ENCODE data around the gene TRAF2.

TRAF2 gene

GRCh38 chr9:136952321-136952850 is 66.1 kb downstream of the TRAF2 start:
- no peak for DNase-seq

GRCh38 chr9:136952876-136953770 is 66.8 kb downstream of the TRAF2 start:
- no peak for DNase-seq

DNA sequence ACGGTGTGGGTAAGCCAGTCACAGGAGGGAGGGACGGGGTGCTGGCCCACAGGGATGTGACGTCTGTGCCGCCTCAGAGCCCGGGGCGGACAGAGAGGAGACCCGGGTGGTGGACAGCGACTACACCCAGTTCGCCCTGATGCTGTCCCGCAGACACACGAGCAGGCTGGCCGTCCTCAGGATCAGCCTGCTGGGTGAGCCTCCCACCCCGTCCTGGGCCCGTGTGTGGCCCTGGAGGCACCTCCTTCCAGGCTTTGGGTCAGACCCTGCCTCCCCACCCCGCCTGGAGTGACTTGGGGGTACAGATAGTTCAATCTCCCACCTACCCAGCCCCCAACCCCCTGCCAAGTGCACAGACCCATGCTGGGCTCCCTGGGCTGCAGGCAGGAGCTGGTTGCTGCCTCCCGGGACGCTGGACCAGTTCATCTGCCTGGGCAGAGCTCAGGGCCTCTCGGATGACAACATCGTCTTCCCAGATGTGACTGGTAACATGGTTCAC is 67.5 kb downstream of the TRAF2 start:
- no peak for DNase-seq

DNA sequence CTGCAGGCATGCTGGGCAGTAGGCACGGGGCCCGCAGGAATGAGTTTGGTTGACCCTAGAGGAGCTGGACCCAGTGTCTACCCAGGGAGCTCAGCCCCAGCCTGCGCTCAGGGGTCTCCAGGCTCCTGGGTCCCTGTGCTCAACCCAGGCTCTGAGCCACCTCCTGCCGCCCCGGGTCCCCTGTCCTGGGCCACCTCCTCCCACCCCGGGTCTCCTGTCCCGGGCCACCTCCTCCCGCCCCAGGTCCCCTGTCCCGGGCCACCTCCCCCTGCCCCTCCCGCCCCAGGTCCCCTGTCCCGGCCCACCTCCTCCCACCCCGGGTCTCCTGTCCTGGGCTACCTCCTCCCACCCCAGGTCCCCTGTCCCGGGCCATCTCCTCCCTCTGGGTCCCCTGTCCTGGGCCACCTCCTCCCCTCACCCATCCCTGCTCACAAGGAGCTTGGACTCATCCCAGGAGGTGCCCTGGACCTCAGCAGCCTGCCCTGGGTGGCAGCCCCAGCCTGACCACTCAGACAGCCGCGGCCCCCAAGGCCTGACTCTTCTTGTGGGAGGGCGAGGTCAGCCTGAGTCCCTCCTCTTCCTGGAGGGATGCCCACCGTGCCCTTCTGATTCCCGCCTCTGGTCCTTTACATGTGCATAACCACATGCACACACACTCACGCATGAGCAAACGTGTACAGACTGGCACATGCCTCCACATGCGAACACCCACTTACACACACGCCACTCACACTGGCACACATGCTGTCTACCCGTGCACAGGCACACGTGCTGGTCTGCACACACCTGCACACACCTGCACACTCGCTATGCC is 68.2 kb downstream of the TRAF2 start:
- no peak for DNase-seq

DNA sequence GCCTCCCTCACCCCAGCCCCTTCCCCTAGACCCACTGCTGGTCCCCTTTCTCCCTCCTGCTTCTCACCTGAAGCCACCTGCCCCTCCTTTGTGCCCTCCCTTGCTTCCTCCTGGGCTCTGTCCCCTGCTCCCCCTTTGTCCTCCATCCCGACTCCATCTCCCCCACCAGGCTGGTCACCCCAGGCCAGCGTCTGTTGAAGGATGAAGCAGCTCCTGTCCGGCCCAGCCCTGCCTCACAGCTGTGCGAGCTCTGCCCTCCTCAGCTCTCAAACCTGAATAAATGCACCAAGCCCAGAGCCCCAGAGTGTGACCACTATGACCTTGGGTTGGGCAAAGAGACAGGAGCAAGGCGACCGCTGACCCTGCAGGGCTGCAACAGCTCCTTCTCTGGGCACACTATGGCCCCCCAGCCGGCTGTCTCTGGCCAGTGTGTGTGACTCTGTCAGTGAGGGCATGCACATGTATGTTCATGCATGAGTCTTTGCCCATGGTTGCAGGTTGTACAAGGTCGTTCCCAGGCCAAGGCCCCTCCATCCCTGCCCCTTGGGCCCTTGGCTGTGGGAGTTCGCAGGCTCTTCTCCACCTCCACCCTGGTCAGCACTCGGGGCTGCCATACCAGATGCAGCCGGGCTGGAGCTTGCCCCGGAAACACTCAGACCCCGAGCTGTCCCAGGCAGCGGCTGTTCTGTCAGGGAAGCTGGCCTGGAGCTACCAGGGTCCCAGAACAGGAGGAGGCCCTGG is 69.1 kb downstream of the TRAF2 start:
- no peak for DNase-seq

GRCh38 chr9:136955943-136956335 is 69.6 kb downstream of the TRAF2 start:
- DNase-seq: no peak

DNA sequence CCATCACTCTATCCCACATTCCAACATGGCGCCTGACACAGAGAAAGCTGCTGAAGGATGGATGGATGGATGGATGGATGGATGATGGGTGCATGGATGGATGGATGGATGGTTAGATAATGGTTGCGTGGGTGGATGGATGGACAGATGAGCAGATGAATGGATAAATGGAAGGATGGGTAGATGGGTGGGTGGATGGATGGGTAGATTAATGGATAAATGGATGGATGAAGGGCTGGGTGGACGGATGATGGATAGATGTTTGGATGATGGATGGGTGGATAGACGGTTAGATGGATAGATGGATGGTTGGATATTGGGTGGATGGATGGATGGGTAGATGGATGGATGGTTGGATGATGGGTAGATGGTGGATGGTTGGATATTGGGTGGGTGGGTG is 70.3 kb downstream of the TRAF2 start:
- DNase-seq: no peak

DNA sequence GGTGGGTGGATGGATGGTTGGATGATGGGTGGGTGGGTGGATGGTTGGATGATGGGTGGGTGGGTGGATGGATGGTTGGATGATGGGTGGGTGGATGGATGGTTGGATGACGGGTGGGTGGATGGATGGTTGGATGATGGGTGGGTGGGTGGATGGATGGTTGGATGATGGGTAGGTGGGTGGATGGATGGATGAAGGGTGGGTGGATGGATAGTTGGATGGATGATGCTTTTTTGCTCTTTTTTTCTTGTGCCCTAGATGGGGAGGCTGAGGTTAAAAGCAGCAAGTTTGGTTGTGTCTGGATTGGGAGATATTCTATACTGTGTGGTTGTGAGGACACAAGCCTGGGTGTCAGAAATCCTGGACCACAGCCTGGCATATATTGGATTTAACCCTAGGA is 71.1 kb downstream of the TRAF2 start:
- no peak for DNase-seq

DNA sequence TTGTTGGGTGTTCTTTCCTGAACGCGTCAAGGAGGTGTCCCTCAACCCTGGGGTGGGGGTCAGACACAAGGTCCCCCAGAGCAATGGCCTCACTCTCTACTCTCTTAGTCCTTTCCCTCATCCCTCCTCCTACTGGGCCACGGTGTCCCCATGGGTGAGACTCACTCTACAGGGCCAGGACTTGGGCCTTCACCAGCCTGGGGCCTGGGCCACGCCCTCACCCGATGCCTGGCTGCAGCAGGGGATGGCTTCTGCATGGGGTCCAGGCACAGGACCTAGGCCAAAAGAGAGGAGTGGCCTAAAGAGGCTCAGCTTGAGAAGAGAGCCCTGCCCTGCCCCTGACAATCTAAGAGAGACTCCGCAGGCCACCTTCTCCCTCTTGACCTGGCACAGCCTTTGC is 71.6 kb downstream of the TRAF2 start:
- DNase-seq: no peak

- DNase-seq: no peak
These were observed 72.2 kb downstream of the TRAF2 start for GRCh38 chr9:136958473-136958872.

DNA sequence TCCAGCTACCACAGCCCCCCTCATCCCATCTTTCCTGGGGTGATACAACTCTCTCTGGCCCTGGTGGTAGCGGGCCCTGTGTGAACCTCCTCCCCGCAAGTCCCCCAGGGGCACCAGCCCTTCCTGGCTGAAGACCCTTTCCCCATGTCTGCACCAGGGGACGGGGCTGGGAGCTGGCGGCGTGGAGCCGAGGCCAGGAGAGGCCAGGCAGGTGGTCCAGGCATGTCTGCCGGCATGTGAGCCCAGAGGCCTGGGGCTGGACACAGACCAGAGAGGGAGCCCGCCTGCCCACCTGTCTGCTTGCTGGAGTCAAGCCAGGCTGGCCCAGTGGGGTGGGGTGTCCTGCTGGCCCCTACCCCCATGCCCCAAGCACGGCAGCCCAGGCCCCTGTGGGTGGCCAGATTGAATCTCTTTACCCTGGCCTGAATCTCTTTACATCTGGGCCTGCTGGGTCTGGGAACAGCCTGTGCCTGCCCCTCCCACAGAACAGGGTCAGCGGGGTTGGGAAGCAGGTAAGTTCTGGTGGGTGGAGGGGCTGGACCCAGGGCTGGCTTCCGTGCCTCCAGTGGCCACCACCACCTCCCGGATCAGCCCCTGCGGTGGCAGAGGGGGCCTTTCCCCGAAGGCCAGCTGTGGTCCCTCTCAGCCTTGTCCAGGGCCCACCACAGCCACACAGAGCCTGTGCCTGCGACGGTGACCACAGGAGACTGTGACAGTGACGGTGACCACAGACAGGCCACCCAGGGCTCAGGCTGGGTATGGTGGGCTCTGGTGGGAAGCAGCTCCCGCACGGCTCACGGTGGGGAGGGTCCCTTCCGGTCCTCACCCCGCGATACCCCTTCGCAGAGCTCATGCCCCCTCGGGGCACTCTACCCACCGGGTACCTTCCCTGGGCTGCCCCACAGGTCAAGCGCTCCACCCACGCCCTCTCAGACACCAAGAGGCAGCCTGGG is 72.9 kb downstream of the TRAF2 start:
- no peak for DNase-seq

DNA sequence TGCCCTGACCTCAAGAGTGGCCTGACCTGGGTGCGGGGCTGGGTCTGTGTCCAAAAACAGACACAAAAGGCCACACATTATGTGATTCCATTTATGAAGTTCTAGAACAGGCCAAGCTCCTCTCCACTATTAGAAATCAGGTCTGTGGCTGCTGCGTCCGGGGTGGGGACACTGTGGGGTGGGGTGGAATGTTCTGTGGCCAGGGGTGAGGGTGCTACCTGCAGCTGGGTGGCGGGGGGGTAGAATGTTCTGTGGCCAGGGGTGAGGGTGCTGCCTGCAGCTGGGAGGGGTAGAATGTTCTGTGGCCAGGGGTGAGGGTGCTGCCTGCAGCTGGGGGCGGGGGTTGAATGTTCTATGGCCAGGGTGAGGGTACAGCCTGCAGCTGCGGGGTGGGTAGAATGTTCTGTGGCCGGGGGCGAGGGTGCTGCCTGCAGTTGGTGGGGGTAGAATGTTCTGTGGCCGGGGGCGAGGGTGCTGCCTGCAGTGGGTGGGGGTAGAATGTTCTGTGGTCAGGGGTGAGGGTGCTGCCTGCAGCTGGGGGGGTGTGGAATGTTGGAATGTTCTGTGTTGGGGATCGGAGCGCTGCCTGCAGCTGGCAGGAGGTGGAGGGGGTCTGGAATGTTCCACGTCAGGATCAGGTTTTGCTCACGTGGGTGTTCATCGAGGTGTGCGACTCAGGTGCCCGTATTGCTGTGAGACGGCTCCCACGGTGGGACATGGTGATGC is 74.1 kb downstream of the TRAF2 start:
- DNase-seq: no peak

DNA sequence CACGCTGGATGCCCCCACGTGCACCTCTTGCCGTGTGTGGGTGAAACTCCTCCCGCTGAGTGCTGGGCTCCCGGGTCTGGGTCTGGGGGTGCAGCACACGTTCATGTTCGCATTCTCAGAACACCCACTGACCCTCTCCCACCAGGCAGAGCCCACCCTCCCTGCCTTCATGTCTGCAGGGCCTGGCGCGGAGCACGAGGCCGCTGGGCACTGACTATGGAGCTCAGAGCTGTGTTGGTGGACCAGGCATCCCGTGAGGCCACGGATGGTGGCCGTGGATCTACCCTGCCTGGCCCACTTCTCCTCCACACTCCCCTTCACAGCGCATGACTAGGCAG is 74.6 kb downstream of the TRAF2 start:
- no peak for DNase-seq

GRCh38 chr9:136961279-136962065 is 75.2 kb downstream of the TRAF2 start:
- DNase-seq: no peak

DNA sequence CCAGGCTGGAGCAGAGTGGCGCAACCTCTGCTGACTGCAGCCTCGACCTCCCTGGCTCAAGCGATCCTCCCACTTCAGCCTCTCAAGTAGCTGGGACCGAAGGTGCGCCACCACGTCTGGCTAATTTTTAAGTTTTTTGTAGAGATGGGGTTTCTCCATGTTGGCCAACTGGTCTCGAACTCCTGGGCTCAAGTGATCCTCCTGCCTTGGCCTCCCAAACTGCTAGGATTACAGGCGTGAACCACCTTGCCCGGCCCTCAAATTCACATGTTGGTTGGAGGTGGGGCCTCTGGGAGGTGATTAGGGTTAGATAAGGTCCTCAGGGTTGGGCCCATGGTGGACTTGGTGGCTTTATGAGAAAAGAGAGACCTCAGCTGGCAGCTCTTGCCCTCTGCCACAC is 75.8 kb downstream of the TRAF2 start:
- DNase-seq: no peak

- DNase-seq: no peak
These were observed 76.5 kb downstream of the TRAF2 start for GRCh38 chr9:136962701-136963248.

- DNase-seq: no peak
These were observed 77.0 kb downstream of the TRAF2 start for GRCh38 chr9:136963341-136963740.

DNA sequence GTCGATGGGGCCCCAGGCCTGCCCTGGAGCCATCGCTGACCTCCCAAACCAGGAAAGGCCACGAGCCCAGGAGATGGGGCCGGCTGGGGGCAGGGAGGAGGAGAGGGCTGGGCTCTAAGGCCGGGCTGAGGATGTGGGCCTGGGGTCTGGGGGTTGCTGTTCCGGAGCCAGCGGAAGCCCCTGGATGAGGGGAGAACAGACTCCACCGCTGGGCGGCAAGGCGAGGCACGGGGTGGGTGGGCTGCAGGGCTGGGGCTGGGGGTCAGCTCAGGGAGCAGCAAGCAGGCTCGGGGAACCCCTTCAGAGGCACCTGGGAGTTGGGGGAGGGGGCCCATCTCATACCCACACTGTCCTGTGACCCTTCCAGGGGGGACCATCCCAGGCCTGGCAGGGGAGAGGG is 77.4 kb downstream of the TRAF2 start:
- no peak for DNase-seq

DNA sequence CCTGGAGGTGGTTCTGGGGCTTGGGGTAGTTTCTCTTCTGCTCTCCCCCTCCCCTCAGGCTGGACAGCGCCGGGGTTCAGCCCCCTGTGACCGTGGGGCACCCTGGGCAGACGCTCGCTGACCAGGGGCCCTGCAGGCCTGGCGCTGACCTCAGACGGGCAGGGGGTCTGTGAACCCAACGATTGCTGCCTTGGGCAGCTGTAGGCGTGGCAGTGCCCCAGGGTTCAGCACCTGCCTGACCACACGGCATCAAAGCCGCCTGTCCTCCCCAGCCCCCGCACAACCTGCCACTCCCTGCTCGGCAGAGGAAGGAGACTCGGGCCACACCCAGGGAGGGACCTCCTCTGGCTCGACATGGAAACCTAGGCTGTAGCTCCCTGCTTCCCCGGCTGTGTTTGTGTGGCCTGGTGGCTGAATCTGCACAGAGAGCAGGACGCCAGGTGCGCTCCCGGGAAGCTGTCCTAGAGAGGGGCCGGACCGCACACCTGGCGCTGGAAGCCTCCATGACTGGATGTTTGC is 77.9 kb downstream of the TRAF2 start:
- peak; percentile 86 for DNase-seq

Data from NCI-H146 (cell line).